Keratinocyte (primary cell): Measurements from ENCODE around the gene CCDC9B. TPM values are rescaled to one million over a fixed set of nuclear protein-coding genes. Genes with fewer than 3 reads are reported as not detected.
A peak's percentile ranks its signal among the peaks of the same experiment; 100 is the strongest.

Experiments
- DNase-seq: peaks from one replicate; pipeline ENCODE4 v3.0.0-alpha.2; 2011; ENCODE audit warnings: low read depth, missing footprints, low spot score
- FAIRE-seq: peaks from 2 replicates; lab custom pipeline; 2011; peaks lifted over from hg19 to GRCh38; lab: Jason Lieb, UNC
- H2AFZ ChIP-seq: 2 replicates; pipeline ENCODE4 v1.6.0; 2012; ENCODE audit warnings: low read length, control low read depth, inconsistent platforms; ENCODE audit not compliant: control insufficient read depth
- H3K27ac ChIP-seq: 2 replicates; pipeline ENCODE4 v1.5.1; 2011; ENCODE audit warnings: low read length; ENCODE audit not compliant: control insufficient read depth, insufficient read depth
- H3K27me3 ChIP-seq: 3 replicates; pipeline ENCODE4 v1.6.0; 2011; ENCODE audit warnings: low read length; ENCODE audit not compliant: control insufficient read depth, insufficient read depth; ENCODE audit errors: extremely low read depth
- H3K36me3 ChIP-seq, 2 experiments: 2 replicates in 1 of 2; 3 replicates in 1 of 2; pipeline ENCODE4 v1.5.1; 2011; ENCODE audit warnings: low read length in 2 of 2, mild to moderate bottlenecking in 1 of 2; ENCODE audit not compliant: control insufficient read depth in 2 of 2, insufficient read depth in 2 of 2; ENCODE audit errors: extremely low read depth in 1 of 2
- H3K4me1 ChIP-seq: 3 replicates; pipeline ENCODE4 v1.5.1; 2011; ENCODE audit warnings: low read length; ENCODE audit not compliant: control insufficient read depth, insufficient read depth; ENCODE audit errors: extremely low read depth
- H3K4me2 ChIP-seq: 3 replicates; pipeline ENCODE4 v1.6.0; 2011; ENCODE audit warnings: low read depth, low read length; ENCODE audit not compliant: control insufficient read depth, insufficient read depth; ENCODE audit errors: extremely low read depth
- H3K4me3 ChIP-seq, 3 experiments: fragments of 200-600 bp in 1 of 3; sonication (generic) in 1 of 3; 2 replicates in 2 of 3; 3 replicates in 1 of 3; pipeline ENCODE4 v1.5.1; 2011 to 2016; ENCODE audit warnings: low read length in 3 of 3, mild to moderate bottlenecking in 3 of 3, control low read depth in 2 of 3, inconsistent platforms in 1 of 3, low read depth in 1 of 3, mixed read lengths in 1 of 3, mixed run types in 1 of 3, moderate library complexity in 1 of 3; ENCODE audit not compliant: control insufficient read depth in 2 of 3, insufficient read depth in 2 of 3; ENCODE audit errors: extremely low read depth in 1 of 3
- H3K79me2 ChIP-seq: 2 replicates; pipeline ENCODE4 v1.6.0; 2012; ENCODE audit warnings: low read length; ENCODE audit not compliant: control insufficient read depth, insufficient read depth
- H3K9ac ChIP-seq: 3 replicates; pipeline ENCODE4 v1.6.0; 2011; ENCODE audit warnings: low read length; ENCODE audit not compliant: control insufficient read depth, insufficient read depth; ENCODE audit errors: extremely low read depth
- H3K9me1 ChIP-seq: 3 replicates; pipeline ENCODE4 v1.6.0; 2011; ENCODE audit warnings: low read length; ENCODE audit not compliant: control insufficient read depth, insufficient read depth; ENCODE audit errors: extremely low read depth
- H3K9me3 ChIP-seq: 2 replicates; pipeline ENCODE4 v1.5.1; 2012; ENCODE audit warnings: low read depth, low read length; ENCODE audit not compliant: control insufficient read depth
- H4K20me1 ChIP-seq: 3 replicates; pipeline ENCODE4 v1.6.0; 2011; ENCODE audit warnings: low read length; ENCODE audit not compliant: control insufficient read depth, insufficient read depth; ENCODE audit errors: extremely low read depth
- CTCF ChIP-seq, 3 experiments: IDR thresholded peaks in 1 of 3; conservative IDR thresholded peaks in 1 of 3; optimal IDR thresholded peaks in 1 of 3; 2 replicates in 2 of 3; 3 replicates in 1 of 3; pipeline versions ENCODE3 to v1.5.1; 2011; ENCODE audit warnings: low read length in 3 of 3, mild to moderate bottlenecking in 3 of 3, moderate library complexity in 2 of 3, control low read depth in 1 of 3, inconsistent platforms in 1 of 3; ENCODE audit not compliant: insufficient read depth in 2 of 3; ENCODE audit errors: extremely low read depth in 1 of 3
- EZH2 ChIP-seq: IDR thresholded peaks from one replicate; pipeline ENCODE4 v1.6.1; 2012; ENCODE audit warnings: inconsistent platforms, mild to moderate bottlenecking, low read length, moderate library complexity
- dilution Hi-C: fragments of 300-500 bp; cut with MboI; formaldehyde crosslinking; loops from one replicate; pipeline ENCODE4 v1.7.0; 2020; ENCODE audit warnings: low sequenced_read_pairs; ENCODE audit not compliant: extremely low pct_ligation_motif_present
- polyA plus RNA-seq, 5 experiments: library from polyadenylated mRNA; depleted of rRNA in 3 of 5; stranded (reverse) in 3 of 5; stranded (forward) in 1 of 5; unstranded in 1 of 5; fragments of >200 nt; gene quantifications; 1 replicate in 1 of 5; 2 replicates in 3 of 5; 3 replicates in 1 of 5; pipeline versions ENCODE4 v1.2.1 to v1.2.3, GENCODE V29; 2011 to 2012; ENCODE audit warnings: missing spikeins in 2 of 5, low read depth in 1 of 5, low replicate concordance in 1 of 5

CCDC9B gene
- polyA plus RNA-seq, 1 donor (not counting 4 experiments of a cell fraction or from before 2014, with no cell fraction given) = 9.6 TPM

- DNase-seq (no peak), FAIRE-seq (peak; percentile 77)
- Histone ChIP-seq H3K9me1 (no peaks in the 10 kb centered on the region), H3K27ac (no peak overlapping the region), H3K27me3 (peaks cover 12% of the 10 kb centered on the region), H3K4me1 (peaks cover 20% of the 10 kb centered on the region), H4K20me1 (no peaks in the 10 kb centered on the region), H3K9me3 (no peaks in the 10 kb centered on the region), H3K4me2 (peak overlapping the region; percentile 51), H3K36me3 (no peaks in the 10 kb centered on the region), H3K9ac (no peak overlapping the region), H2AFZ (no peak overlapping the region), H3K4me3 (no peak overlapping the region), H3K79me2 (no peaks in the 10 kb centered on the region)
- dilution Hi-C loops = no loop called here
- TF ChIP-seq CTCF (optimal IDR thresholded peaks at IDR 0.05 in 1 of 3, IDR thresholded peaks at IDR 0.05 in 1 of 3, conservative IDR thresholded peaks at IDR 0.05 in 1 of 3; ENCODE audit: extremely low read depth in 1 of 3, insufficient read depth in 2 of 3, low read length in 3 of 3) (no peak), EZH2 (no peak)
Measured at GRCh38 chr15:40313531-40314398, 27.0 kb downstream of the CCDC9B start.

- no peak overlapping the region for H3K9ac ChIP-seq
- no peak overlapping the region for H2AFZ ChIP-seq
- TF ChIP-seq EZH2 (no peak), CTCF (optimal IDR thresholded peaks at IDR 0.05 in 1 of 3, IDR thresholded peaks at IDR 0.05 in 1 of 3, conservative IDR thresholded peaks at IDR 0.05 in 1 of 3; ENCODE audit: extremely low read depth in 1 of 3, insufficient read depth in 2 of 3, low read length in 3 of 3) (no peak)
- no peaks in the 10 kb centered on the region for H3K79me2 ChIP-seq
- peaks cover 12% of the 10 kb centered on the region for H3K27me3 ChIP-seq
- no peaks in the 10 kb centered on the region for H3K36me3 ChIP-seq
- FAIRE-seq (no peak), DNase-seq (no peak)
- H3K9me3 ChIP-seq = no peaks in the 10 kb centered on the region
- dilution Hi-C loops = no loop called here
- H4K20me1 ChIP-seq = no peaks in the 10 kb centered on the region
- H3K27ac ChIP-seq = no peak overlapping the region
- peaks cover 20% of the 10 kb centered on the region for H3K4me1 ChIP-seq
- H3K4me3 ChIP-seq = no peak overlapping the region
- no peaks in the 10 kb centered on the region for H3K9me1 ChIP-seq
- H3K4me2 ChIP-seq = no peak overlapping the region
Measured at GRCh38 chr15:40312370-40313158, 28.2 kb downstream of the CCDC9B start.
